Vagina (tissue), 2 donors: ENCODE measurements around the gene ROCK2. TPM values are rescaled to one million over a fixed set of nuclear protein-coding genes. Genes with fewer than 3 reads are reported as not detected.
A peak's percentile ranks its signal among the peaks of the same experiment; 100 is the strongest.

Experiments
- DNase-seq, 2 donors: peaks; one replicate each; pipeline ENCODE4 v3.0.0-alpha.2; 2017; ENCODE audit errors: extremely low spot score in 2 of 2
- H3K27ac ChIP-seq: fragments of 200-600 bp; sonication (generic); one replicate; pipeline ENCODE4 v1.5.1; 2019
- H3K27me3 ChIP-seq: fragments of 200-600 bp; sonication (generic); one replicate; pipeline ENCODE4 v1.5.1; 2019
- H3K36me3 ChIP-seq, 2 donors: fragments of 200-600 bp; sonication (generic); one replicate each; pipeline ENCODE4 v1.5.1; 2017 to 2019
- H3K4me1 ChIP-seq: fragments of 200-600 bp; sonication (generic); one replicate; pipeline ENCODE4 v1.5.1; 2019
- H3K4me3 ChIP-seq, 2 donors: fragments of 200-600 bp; sonication (generic); 1 replicate in 1 of 2; 2 replicates in 1 of 2; pipeline ENCODE4 v1.5.1; 2016 to 2019
- H3K9me3 ChIP-seq: fragments of 200-600 bp; sonication (generic); one replicate; pipeline ENCODE4 v1.5.1; 2019
- CTCF ChIP-seq, 3 experiments: fragments of 450-650 bp in 2 of 3; fragments of 200-600 bp in 1 of 3; sonication (generic) in 1 of 3; IDR thresholded peaks; one replicate each; pipeline ENCODE4 v1.5.1; 2017 to 2019; ENCODE audit warnings: antibody characterized with exemption in 3 of 3, mild to moderate bottlenecking in 2 of 3, moderate library complexity in 2 of 3
- POLR2A ChIP-seq, 2 donors: fragments of 450-650 bp; IDR thresholded peaks; one replicate each; pipeline ENCODE4 v1.6.1; 2017; ENCODE audit warnings: antibody characterized with exemption in 2 of 2, mild to moderate bottlenecking in 2 of 2, moderate library complexity in 2 of 2
- POLR2AphosphoS5 ChIP-seq, 2 donors: sonication (generic); formaldehyde crosslinking; IDR thresholded peaks; one replicate each; pipeline ENCODE4 v1.9.0; 2017; ENCODE audit warnings: antibody characterized with exemption in 2 of 2, mild to moderate bottlenecking in 2 of 2, low read depth in 1 of 2; ENCODE audit not compliant: insufficient read depth in 1 of 2
- intact Hi-C: fragments of 100-400 bp; cut with DNase I; formaldehyde crosslinking; loops from one replicate; pipeline ENCODE4 v1.15.1; 2023
- total RNA-seq: library from RNA; depleted of rRNA; stranded (reverse); fragments of >200 nt; gene quantifications from one replicate; pipeline ENCODE4 v1.2.3, GENCODE V29; 2016

Gene ROCK2
- total RNA-seq, 1 donor from 2014 or later, result 49.4 TPM

GRCh38 chr2:11155381-11156035 lies 188.9 kb downstream of the ROCK2 start, which contains the start of gene SLC66A3:
Gene SLC66A3 (plus strand): TSS chr2:11155467. CDS start chr2:11155547, 80 bp downstream.
- Histone ChIP-seq H3K36me3 (no peaks in the 10 kb centered on the region), H3K4me3 (peak within 1 kb of the TSS; percentile 82 to 97), H3K9me3 (no peaks in the 10 kb centered on the region), H3K27ac (peak within 1 kb of the TSS; percentile 86), H3K27me3 (no peaks in the 10 kb centered on the region), H3K4me1 (peaks cover 27% of the 10 kb centered on the region)
- peak in 1 of 2 donors; percentile 57 for TF ChIP-seq POLR2AphosphoS5 (IDR thresholded peaks at IDR 0.05; ENCODE audit: insufficient read depth in 1 of 2, low read depth in 1 of 2)
- TF ChIP-seq CTCF (IDR thresholded peaks at IDR 0.05), result peak in 1 of 3 experiments; percentile 11
- TF ChIP-seq POLR2A (IDR thresholded peaks at IDR 0.05), result peak in 1 of 2 donors; percentile 89
- no peak for DNase-seq
- intact Hi-C loops, result no loop called here

- Histone ChIP-seq H3K36me3 (no peaks in the 10 kb centered on the region), H3K4me1 (peaks cover 23% of the 10 kb centered on the region), H3K27ac (peak overlapping the region; percentile 86), H3K27me3 (no peaks in the 10 kb centered on the region), H3K9me3 (no peaks in the 10 kb centered on the region), H3K4me3 (peak overlapping the region; percentile 49 to 97)
- no peak for TF ChIP-seq POLR2A (IDR thresholded peaks at IDR 0.05)
- no peak for TF ChIP-seq CTCF (IDR thresholded peaks at IDR 0.05)
- TF ChIP-seq POLR2AphosphoS5 (IDR thresholded peaks at IDR 0.05; ENCODE audit: insufficient read depth in 1 of 2, low read depth in 1 of 2), result peak in 1 of 2 donors; percentile 41
- intact Hi-C loops, result no loop called here
- DNase-seq, result peak in 1 of 2 donors; percentile 98
Observed at GRCh38 chr2:11154923-11155380, 189.5 kb downstream of the ROCK2 start.

GRCh38 chr2:11154016-11154922 lies 190.2 kb downstream of the ROCK2 start:
- no peaks in the 10 kb centered on the region for H3K36me3 ChIP-seq
- peak overlapping the region; percentile 86 for H3K27ac ChIP-seq
- peaks cover 23% of the 10 kb centered on the region for H3K4me1 ChIP-seq
- no peak for DNase-seq
- no peaks in the 10 kb centered on the region for H3K27me3 ChIP-seq
- intact Hi-C loops, result no loop called here
- H3K9me3 ChIP-seq, result no peaks in the 10 kb centered on the region
- H3K4me3 ChIP-seq, result peak overlapping the region; percentile 45 to 49
- no peak for TF ChIP-seq CTCF (IDR thresholded peaks at IDR 0.05)
- peak in 1 of 2 donors; percentile 44 for TF ChIP-seq POLR2AphosphoS5 (IDR thresholded peaks at IDR 0.05; ENCODE audit: insufficient read depth in 1 of 2, low read depth in 1 of 2)

GRCh38 chr2:11152591-11152990 lies 191.8 kb downstream of the ROCK2 start:
- no peak overlapping the region for H3K27ac ChIP-seq
- peaks cover 23% of the 10 kb centered on the region for H3K4me1 ChIP-seq
- no peak for DNase-seq
- H3K9me3 ChIP-seq, result no peaks in the 10 kb centered on the region
- no peaks in the 10 kb centered on the region for H3K36me3 ChIP-seq
- H3K27me3 ChIP-seq, result no peaks in the 10 kb centered on the region
- no peak overlapping the region for H3K4me3 ChIP-seq
- intact Hi-C loops, result no loop called here
- TF ChIP-seq CTCF (IDR thresholded peaks at IDR 0.05) (no peak), POLR2AphosphoS5 (IDR thresholded peaks at IDR 0.05; ENCODE audit: insufficient read depth in 1 of 2, low read depth in 1 of 2) (no peak), POLR2A (IDR thresholded peaks at IDR 0.05) (no peak)
